ENCODE measurements around the gene XRCC2.

DNA sequence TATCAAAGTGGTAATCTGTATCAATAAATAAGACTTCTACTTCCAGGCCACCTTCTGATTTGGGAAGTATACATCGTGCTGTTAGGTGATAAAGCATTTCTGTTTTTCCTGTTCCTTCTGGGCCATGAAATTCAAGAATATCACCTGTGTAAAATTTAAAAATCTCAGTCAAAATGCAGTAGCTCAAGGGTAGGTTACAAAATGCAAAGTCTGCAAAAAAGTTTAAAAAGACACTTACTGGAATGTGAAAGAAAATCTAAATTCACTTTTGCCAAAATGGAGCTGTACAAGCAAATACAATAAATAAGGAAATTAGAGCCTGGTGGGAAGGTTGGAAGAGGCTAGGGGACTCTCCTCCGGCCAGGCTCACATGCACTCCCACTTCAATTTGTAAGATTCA is 26.7 kb downstream of the XRCC2 start:
- TF ChIP-seq, protein P1, sequence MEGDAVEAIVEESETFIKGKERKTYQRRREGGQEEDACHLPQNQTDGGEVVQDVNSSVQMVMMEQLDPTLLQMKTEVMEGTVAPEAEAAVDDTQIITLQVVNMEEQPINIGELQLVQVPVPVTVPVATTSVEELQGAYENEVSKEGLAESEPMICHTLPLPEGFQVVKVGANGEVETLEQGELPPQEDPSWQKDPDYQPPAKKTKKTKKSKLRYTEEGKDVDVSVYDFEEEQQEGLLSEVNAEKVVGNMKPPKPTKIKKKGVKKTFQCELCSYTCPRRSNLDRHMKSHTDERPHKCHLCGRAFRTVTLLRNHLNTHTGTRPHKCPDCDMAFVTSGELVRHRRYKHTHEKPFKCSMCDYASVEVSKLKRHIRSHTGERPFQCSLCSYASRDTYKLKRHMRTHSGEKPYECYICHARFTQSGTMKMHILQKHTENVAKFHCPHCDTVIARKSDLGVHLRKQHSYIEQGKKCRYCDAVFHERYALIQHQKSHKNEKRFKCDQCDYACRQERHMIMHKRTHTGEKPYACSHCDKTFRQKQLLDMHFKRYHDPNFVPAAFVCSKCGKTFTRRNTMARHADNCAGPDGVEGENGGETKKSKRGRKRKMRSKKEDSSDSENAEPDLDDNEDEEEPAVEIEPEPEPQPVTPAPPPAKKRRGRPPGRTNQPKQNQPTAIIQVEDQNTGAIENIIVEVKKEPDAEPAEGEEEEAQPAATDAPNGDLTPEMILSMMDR (IDR thresholded peaks at IDR 0.05) = no peak
- no peak for TF ChIP-seq POLR2A (IDR thresholded peaks at IDR 0.05)

Measured in body of pancreas (tissue), 4 donors.